Subcutaneous adipose tissue (tissue), 4 donors: Measurements from ENCODE around the gene IDNK. TPM values are rescaled to one million over a fixed set of nuclear protein-coding genes. Genes with fewer than 3 reads are reported as not detected.

Experiments used
- CTCF ChIP-seq: fragments of 450-650 bp; IDR thresholded peaks from one replicate; pipeline ENCODE4 v1.5.1; 2016; ENCODE audit warnings: low read depth, mild to moderate bottlenecking, control low read depth, antibody characterized with exemption, moderate library complexity
- total RNA-seq, 4 donors: library from RNA; depleted of rRNA; stranded (reverse); fragments of >200 nt; gene quantifications; one replicate each; pipeline ENCODE4 v1.1.0, GENCODE V29; 2016

The IDNK gene
- total RNA-seq, 4 donors from 2014 or later = 1.3 to 23.6 (median 9.1) TPM

- TF ChIP-seq CTCF = no peak
Measured at GRCh38 chr9:83670381-83670780, 47.4 kb downstream of the IDNK start.

GRCh38 chr9:83671451-83671850, 48.5 kb downstream of the IDNK start:
- TF ChIP-seq CTCF = no peak

GRCh38 chr9:83675466-83675865, 52.5 kb downstream of the IDNK start:
- TF ChIP-seq CTCF = no peak

GRCh38 chr9:83677596-83677995, 54.7 kb downstream of the IDNK start:
- TF ChIP-seq CTCF = no peak

GRCh38 chr9:83680233-83680632, 57.3 kb downstream of the IDNK start:
- no peak for TF ChIP-seq CTCF

GRCh38 chr9:83681490-83681889, 58.5 kb downstream of the IDNK start:
- no peak for TF ChIP-seq CTCF

GRCh38 chr9:83688921-83689320, 66.0 kb downstream of the IDNK start:
- no peak for TF ChIP-seq CTCF
